LNCaP clone FGC (cell line): ENCODE measurements around the gene RNF123.

Experiments
- DNase-seq: peaks from one replicate; pipeline ENCODE4 v3.0.0-alpha.2; 2011; ENCODE audit warnings: low read depth
- H3K4me3 ChIP-seq: 2 replicates; pipeline ENCODE4 v1.5.1; 2011; ENCODE audit warnings: mild to moderate bottlenecking, low read depth, low read length, control low read depth
- TF ChIP-seq, protein P1 (sequence below): IDR thresholded peaks from 2 replicates; pipeline ENCODE4 v1.5.1; 2012; ENCODE audit warnings: mild to moderate bottlenecking; ENCODE audit not compliant: control insufficient read depth, insufficient read depth; ENCODE audit errors: extremely low read depth

The RNF123 gene

DNA sequence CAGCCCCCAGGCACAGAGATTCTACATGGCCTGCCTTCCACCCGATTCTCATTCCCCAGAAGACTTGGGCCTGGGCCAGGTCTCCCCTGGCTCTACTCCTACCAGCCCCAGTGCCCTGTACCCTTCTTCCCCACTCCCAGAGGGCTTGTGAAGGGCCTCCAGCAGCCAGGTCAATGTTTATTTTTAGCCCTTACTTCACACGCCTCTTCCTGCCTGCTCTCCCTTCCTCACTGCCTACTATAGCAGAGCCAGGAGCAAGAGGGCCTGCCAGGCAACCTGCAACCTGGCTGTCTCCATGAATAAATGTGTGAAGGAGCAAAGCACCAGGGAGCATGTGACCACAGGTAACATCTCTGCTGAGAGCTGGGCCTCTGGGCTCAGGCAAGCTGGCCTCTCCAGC is 41.6 kb upstream of the RNF123 start:
- no peak overlapping the region for H3K4me3 ChIP-seq
- no peak for DNase-seq
- TF ChIP-seq, protein P1, sequence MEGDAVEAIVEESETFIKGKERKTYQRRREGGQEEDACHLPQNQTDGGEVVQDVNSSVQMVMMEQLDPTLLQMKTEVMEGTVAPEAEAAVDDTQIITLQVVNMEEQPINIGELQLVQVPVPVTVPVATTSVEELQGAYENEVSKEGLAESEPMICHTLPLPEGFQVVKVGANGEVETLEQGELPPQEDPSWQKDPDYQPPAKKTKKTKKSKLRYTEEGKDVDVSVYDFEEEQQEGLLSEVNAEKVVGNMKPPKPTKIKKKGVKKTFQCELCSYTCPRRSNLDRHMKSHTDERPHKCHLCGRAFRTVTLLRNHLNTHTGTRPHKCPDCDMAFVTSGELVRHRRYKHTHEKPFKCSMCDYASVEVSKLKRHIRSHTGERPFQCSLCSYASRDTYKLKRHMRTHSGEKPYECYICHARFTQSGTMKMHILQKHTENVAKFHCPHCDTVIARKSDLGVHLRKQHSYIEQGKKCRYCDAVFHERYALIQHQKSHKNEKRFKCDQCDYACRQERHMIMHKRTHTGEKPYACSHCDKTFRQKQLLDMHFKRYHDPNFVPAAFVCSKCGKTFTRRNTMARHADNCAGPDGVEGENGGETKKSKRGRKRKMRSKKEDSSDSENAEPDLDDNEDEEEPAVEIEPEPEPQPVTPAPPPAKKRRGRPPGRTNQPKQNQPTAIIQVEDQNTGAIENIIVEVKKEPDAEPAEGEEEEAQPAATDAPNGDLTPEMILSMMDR: no peak

DNA sequence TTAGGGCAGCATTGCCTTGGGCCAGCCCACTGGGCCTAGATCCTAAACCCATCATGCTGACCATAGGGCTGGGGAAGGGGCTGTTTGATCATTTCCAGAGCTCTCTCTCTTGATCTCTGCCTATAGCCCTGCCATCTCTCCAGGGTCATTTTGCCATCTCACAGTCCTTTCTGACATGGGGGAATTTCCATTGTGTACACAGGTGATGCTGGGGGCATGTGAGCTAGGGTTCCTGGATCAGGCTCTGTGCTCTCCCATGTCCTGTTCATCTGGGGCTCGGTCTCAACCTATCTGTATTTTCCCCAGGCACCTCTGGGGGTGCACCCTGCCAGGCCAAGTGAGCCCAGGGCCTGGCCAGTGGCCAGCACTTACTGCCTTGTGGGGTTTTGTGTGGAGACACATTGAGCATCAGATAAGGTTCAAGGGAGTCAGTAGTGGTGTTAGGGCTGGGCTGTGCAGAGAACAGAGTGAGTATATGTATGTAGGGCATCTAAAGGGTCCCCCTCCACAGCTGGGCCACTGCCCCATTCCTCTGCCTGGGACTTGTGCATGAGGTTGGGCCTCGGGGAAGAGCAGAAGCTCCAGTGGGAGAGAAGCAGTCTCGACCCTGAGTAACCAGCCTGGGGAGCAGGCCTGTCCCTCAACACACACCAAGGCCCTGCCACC is 40.9 kb upstream of the RNF123 start:
- TF ChIP-seq, protein P1: no peak
- no peak overlapping the region for H3K4me3 ChIP-seq
- DNase-seq: no peak

DNA sequence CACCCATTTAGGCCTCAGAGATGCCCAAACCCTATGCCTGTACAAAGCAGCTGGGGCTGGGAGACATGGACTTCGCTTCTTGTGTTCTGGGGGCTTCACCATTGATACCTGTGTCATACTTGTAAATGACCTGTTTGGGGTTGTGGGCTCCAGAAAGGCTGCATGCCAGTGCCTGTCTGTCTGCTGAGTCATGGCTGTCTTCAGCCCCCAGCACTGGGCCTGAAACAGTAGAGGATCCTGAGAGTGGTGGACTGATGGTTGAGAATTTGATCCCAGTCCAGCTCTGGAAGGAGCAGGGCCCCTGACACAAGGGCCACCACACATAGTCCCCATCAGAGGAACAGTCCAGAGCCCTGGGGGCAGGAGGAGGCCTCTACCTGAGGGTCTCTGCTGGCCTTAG is 39.8 kb upstream of the RNF123 start:
- H3K4me3 ChIP-seq: no peak overlapping the region
- no peak for DNase-seq
- TF ChIP-seq, protein P1: no peak

DNA sequence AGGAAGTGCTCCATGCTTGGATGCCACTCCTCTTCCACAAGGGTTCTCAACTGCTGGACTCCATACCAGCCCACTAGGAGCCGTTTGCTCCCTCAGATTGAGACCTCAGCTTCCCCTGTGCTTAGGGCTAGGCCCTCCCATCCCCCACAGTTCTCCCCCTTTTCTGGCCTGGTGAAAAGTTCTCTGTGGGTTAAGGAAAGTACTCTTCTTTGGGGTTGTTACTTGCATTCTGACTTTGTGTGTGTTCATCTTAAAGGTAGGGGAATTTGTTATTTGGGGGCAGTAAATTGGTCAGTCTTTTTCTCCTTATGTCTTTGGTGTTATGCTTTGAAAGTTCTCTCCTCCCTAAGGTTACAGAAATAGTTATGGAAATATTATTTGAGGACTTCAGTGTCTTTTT is 39.2 kb upstream of the RNF123 start:
- DNase-seq: no peak
- TF ChIP-seq, protein P1: no peak
- H3K4me3 ChIP-seq: no peak overlapping the region

DNA sequence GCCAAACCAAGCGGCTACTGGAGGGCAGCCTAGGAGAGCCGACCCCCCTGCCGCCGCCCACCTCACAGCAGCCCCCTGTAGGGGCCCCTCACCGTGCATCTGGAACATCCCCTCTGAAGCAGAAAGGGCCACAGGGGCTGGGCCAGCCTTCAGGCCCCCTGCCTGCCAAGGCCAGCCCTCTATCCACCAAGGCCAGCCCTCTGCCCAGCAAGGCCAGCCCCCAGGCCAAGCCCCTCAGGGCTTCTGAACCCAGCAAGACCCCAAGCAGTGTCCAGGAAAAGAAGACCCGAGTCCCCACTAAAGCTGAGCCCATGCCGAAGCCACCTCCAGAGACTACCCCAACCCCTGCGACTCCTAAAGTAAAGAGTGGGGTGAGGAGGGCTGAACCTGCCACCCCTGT is 38.7 kb upstream of the RNF123 start:
- no peak for DNase-seq
- TF ChIP-seq, protein P1: no peak
- H3K4me3 ChIP-seq: no peak overlapping the region

DNA sequence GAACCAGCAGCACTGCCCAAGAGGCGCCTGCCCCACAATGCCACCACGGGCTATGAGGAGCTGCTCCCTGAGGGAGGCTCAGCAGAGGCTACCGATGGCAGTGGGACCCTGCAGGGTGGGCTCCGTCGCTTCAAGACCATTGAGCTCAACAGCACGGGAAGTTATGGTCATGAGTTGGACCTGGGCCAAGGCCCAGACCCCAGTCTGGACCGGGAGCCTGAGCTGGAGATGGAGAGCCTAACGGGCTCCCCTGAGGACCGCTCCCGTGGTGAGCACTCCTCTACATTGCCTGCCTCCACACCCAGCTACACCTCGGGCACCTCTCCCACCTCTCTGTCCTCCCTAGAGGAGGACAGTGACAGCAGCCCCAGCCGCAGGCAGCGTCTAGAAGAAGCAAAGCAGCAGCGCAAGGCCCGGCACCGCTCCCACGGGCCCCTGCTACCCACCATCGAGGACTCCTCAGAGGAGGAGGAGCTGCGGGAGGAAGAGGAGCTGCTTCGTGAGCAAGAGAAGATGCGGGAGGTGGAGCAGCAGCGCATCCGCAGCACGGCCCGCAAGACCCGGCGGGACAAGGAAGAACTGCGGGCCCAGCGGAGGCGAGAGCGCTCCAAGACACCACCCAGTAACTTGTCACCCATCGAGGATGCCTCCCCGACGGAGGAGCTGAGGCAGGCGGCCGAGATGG is 37.0 kb upstream of the RNF123 start:
- H3K4me3 ChIP-seq: no peak overlapping the region
- DNase-seq: no peak
- TF ChIP-seq, protein P1: no peak
